ENCODE results near the gene PPM1G. TPM values are rescaled to one million over a fixed set of nuclear protein-coding genes. Genes with fewer than 3 reads are reported as not detected.
"Not testable (repeated sequence)": the region's sequence is repeated elsewhere in the genome, so short reads cannot be mapped to it uniquely, and the experiment has no call there.

Gene PPM1G
- total RNA-seq, 1 donor from 2014 or later: 24.7 TPM

DNA sequence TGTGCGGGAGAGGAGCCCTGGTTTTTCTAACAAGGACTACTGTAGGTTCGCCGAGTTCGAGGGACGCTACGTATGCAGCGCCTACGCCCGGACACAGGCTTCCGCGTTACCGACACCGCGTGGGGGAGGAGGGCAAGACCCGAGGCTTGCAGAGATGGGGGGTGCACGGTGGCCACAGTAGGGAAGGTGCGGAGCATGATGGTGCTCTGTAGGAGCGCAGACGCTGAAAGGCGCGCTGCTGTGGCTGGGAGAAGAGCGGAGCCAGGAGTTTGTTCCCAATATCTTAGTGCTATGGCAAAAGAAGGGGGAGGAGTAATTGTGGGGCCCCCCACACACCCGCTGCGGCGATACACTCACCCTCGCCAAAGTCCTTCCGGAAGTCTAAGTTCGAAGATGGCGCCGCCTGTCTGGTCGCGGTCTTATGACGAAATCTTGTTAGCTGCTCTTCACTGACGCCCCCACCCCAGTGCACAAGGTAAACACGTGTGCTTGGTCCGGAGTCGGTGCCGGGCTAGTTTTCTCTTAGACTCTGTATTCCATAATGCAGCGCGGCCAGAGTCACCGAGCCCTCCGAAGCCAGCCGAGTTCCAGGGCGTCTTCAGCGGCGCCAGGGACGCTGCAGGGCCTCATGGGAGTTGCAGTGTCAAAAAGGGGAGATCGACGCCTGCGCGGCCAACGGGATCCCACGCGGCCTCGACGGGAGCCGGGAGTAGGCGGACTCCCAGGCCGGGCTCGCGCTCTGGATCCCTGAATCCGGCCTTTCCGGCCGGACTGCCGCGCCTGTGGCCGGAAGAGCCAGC is 52.8 kb downstream of the PPM1G start, which contains the start of gene GTF3C2:
TSS of gene GTF3C2 (minus strand) at position 383 of the 800 bp plus-strand sequence. CDS start 13,210 bp downstream, outside the sequence.
- intact Hi-C loops (cut with DNase I): loop anchor here (1.0 to 10.0 kb wide), 7 partner anchors 14 to 224 kb away; partner anchors contain the start of genes ATRAID, CAD, EIF2B4 and MPV17
- peaks cover 8 to 23% of the 10 kb centered on the region in 2 donors for H3K4me1 ChIP-seq

DNA sequence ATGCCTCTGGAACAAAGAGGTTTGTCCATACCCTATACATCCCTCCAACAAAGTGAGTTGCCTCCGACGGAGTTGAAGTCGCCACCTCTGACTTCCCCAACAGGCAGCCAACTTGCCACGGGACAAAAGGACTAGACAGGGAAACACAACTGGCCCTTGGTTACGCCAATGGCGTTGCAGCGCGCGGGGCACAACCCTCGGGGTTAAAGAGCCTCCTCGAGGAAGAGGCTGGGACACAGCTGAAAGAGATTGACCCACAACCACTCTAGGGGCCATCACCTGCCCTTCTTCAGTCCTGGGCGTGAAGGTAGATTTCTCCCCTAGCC is 53.4 kb downstream of the PPM1G start:
- intact Hi-C loops (cut with DNase I): loop anchor here (1.0 to 10.0 kb wide), 5 partner anchors 14 to 224 kb away; partner anchors contain the start of genes ATRAID, CAD, EIF2B4 and MPV17
- H3K4me3 ChIP-seq: peak overlapping the region; percentile 78 to 89
- no peaks in the 10 kb centered on the region for H3K36me3 ChIP-seq
- peak in 1 of 2 donors; percentile 69 for DNase-seq (ENCODE audit: low spot score in 2 of 2)
- no peaks in the 10 kb centered on the region for H3K27me3 ChIP-seq
- H3K9me3 ChIP-seq: no peaks in the 10 kb centered on the region
- peak overlapping the region; percentile 75 to 89 for H3K27ac ChIP-seq
- TF ChIP-seq, protein P1, sequence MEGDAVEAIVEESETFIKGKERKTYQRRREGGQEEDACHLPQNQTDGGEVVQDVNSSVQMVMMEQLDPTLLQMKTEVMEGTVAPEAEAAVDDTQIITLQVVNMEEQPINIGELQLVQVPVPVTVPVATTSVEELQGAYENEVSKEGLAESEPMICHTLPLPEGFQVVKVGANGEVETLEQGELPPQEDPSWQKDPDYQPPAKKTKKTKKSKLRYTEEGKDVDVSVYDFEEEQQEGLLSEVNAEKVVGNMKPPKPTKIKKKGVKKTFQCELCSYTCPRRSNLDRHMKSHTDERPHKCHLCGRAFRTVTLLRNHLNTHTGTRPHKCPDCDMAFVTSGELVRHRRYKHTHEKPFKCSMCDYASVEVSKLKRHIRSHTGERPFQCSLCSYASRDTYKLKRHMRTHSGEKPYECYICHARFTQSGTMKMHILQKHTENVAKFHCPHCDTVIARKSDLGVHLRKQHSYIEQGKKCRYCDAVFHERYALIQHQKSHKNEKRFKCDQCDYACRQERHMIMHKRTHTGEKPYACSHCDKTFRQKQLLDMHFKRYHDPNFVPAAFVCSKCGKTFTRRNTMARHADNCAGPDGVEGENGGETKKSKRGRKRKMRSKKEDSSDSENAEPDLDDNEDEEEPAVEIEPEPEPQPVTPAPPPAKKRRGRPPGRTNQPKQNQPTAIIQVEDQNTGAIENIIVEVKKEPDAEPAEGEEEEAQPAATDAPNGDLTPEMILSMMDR (IDR thresholded peaks at IDR 0.05): no peak
- H3K4me1 ChIP-seq: peaks cover 8 to 23% of the 10 kb centered on the region in 2 donors

More for the DNA sequence above, 52.8 kb downstream of the PPM1G start, which contains the start of gene GTF3C2:
- Histone ChIP-seq H3K4me3 (peak within 1 kb of the TSS; percentile 78 to 89), H3K9me3 (no peaks in the 10 kb centered on the region), H3K27ac (peak within 1 kb of the TSS; percentile 75 to 89), H3K27me3 (no peaks in the 10 kb centered on the region), H3K36me3 (no peaks in the 10 kb centered on the region)
- peak; percentile 74 to 97 for DNase-seq (ENCODE audit: low spot score in 2 of 2)
- TF ChIP-seq, protein P1 (IDR thresholded peaks at IDR 0.05): peak in 1 of 3 experiments; percentile 11

DNA sequence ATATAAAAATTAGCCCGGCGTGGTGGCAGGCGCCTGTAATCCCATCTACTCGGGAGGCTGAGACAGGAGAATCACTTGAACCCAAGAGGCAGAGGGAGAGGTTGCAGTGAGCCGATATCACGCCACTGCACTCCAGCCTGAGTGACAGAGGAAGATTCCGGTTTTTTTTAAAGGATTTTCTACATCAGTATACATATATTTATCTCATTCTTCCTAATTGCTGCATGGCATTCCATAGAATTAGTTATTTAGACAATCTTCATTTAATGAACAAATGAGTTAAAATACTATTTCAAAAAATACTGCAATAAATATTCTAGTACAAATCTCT is 54.8 kb downstream of the PPM1G start:
- Histone ChIP-seq H3K27ac (no peak overlapping the region), H3K36me3 (peaks cover 0 to 6% of the 10 kb centered on the region in 2 donors), H3K9me3 (no peaks in the 10 kb centered on the region), H3K4me1 (peaks cover 8 to 23% of the 10 kb centered on the region in 2 donors), H3K27me3 (no peaks in the 10 kb centered on the region), H3K4me3 (no peak overlapping the region)
- intact Hi-C loops (cut with DNase I): loop anchor here (10.0 kb wide), 1 partner anchor 140 kb away; the partner anchor contains the start of genes ATRAID, CAD and SLC5A6
- TF ChIP-seq, protein P1 (IDR thresholded peaks at IDR 0.05): no peak
- DNase-seq (ENCODE audit: low spot score in 2 of 2): no peak

DNA sequence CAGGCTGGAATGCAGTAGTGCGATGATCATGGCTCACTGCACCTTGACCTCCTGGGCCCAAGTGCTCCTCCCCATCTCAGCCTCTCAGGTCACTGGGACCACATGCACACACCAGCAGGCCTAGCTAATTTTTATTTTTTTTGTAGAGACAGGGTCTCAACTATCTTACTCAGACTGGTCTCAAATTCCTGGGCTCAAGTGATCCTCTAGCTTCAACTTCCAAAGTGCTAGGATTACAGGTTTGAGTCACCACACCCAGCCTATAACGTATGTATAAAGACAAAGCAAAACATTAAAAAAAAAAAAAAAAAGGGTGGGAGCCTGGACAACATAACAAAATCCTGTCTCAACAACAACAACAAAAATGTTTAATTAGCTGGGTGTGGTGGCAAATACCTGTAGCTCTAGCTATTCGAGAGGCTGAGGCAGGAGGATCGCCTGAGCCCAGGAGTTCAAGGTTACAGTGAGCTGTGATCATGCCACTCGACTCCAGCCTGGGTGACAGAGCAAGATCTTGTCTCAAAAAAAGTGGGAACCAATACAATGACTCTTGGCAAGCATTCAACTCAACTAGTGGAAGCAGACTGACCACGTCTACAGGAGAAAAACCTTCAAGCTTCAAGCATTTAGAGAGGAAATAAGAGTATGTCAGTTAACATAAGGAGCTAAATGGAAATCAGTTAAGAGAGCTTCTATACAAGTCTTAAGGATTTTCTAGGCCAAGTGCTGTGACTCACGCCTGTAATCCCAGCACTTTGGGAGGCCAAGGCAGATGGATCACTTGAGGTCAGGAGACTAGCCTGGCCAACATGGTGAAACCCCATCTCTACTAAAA is 55.4 kb downstream of the PPM1G start:
- Histone ChIP-seq H3K4me1 (peaks cover 8 to 23% of the 10 kb centered on the region in 2 donors), H3K4me3 (no peak overlapping the region), H3K27me3 (no peaks in the 10 kb centered on the region), H3K9me3 (no peaks in the 10 kb centered on the region), H3K36me3 (peaks cover 0 to 6% of the 10 kb centered on the region in 2 donors), H3K27ac (no peak overlapping the region)
- TF ChIP-seq, protein P1 (IDR thresholded peaks at IDR 0.05): no peak
- DNase-seq (ENCODE audit: low spot score in 2 of 2): no peak
- intact Hi-C loops (cut with DNase I): loop anchor here (10.0 kb wide), 1 partner anchor 139 kb away; the partner anchor contains the start of genes ATRAID, CAD and SLC5A6

DNA sequence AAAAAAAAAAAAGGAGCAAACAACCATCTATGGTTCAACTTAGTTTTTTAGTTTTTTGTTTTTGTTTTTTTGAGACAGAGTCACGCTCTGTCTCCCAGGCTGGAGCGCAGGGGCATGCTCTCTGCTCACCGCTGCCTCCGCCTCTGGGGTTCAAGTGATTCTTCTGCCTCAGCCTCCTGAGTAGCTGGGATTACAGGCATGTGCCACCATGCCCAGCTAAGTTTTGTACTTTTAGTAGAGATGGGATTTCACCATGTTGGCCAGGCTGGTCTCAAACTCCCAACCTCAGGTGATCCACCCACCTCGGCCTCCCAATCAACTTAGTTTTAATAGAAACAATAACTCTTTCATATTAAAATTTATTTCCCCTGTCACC is 56.0 kb downstream of the PPM1G start:
- not testable (repeated sequence) for H3K9me3 ChIP-seq; H3K27ac ChIP-seq; H3K36me3 ChIP-seq; H3K4me3 ChIP-seq; DNase-seq (ENCODE audit: low spot score in 2 of 2); H3K27me3 ChIP-seq
- intact Hi-C loops (cut with DNase I): loop anchor here (10.0 kb wide), 1 partner anchor 139 kb away; the partner anchor contains the start of genes ATRAID, CAD and SLC5A6
- H3K4me1 ChIP-seq: peaks cover 8 to 22% of the 10 kb centered on the region in 2 donors

All from ascending aorta (tissue), 2 donors.